ENCODE measurements around the gene NUP188. TPM values are rescaled to one million over a fixed set of nuclear protein-coding genes. Genes with fewer than 3 reads are reported as not detected.

The NUP188 gene
- total RNA-seq, 1 donor from 2014 or later = 15.9 TPM

- no peak for TF ChIP-seq CTCF (IDR thresholded peaks at IDR 0.05; ENCODE audit: borderline replicate concordance)
- DNase-seq = no peak
- Histone ChIP-seq H3K27me3 (ENCODE audit: low read depth) (no peaks in the 10 kb centered on the region), H3K4me3 (no peak overlapping the region), H3K27ac (replicated peaks) (peak overlapping the region; percentile 60), H3K36me3 (peaks cover 84% of the 10 kb centered on the region), H3K9me3 (replicated peaks) (no peaks in the 10 kb centered on the region), H3K4me1 (peaks cover 19% of the 10 kb centered on the region)
- intact Hi-C loops (cut with micrococcal nuclease) = no loop called here
These were observed 60.4 kb downstream of the NUP188 start for GRCh38 chr9:129007766-129008468.

- H3K27ac ChIP-seq (replicated peaks) = no peak overlapping the region
- DNase-seq = no peak
These were observed 61.0 kb downstream of the NUP188 start for GRCh38 chr9:129008469-129008965.

GRCh38 chr9:129008986-129009583 lies 61.6 kb downstream of the NUP188 start:
- no peak for DNase-seq
- no peak for TF ChIP-seq CTCF (IDR thresholded peaks at IDR 0.05; ENCODE audit: borderline replicate concordance)
- H3K27me3 ChIP-seq (ENCODE audit: low read depth) = no peaks in the 10 kb centered on the region
- H3K4me3 ChIP-seq = no peak overlapping the region
- H3K36me3 ChIP-seq = peaks cover 84% of the 10 kb centered on the region
- H3K9me3 ChIP-seq (replicated peaks) = no peaks in the 10 kb centered on the region
- H3K4me1 ChIP-seq = peaks cover 19% of the 10 kb centered on the region
- H3K27ac ChIP-seq (replicated peaks) = no peak overlapping the region
- intact Hi-C loops (cut with micrococcal nuclease) = no loop called here

More at GRCh38 chr9:129008469-129008965, 61.0 kb downstream of the NUP188 start:
- H3K27me3 ChIP-seq (ENCODE audit: low read depth) = no peaks in the 10 kb centered on the region
- intact Hi-C loops (cut with micrococcal nuclease) = no loop called here
- peaks cover 84% of the 10 kb centered on the region for H3K36me3 ChIP-seq
- H3K4me3 ChIP-seq = no peak overlapping the region
- H3K4me1 ChIP-seq = peaks cover 19% of the 10 kb centered on the region
- no peaks in the 10 kb centered on the region for H3K9me3 ChIP-seq (replicated peaks)
- no peak for TF ChIP-seq CTCF (IDR thresholded peaks at IDR 0.05; ENCODE audit: borderline replicate concordance)

GRCh38 chr9:129009584-129010141 lies 62.2 kb downstream of the NUP188 start:
- peaks cover 19% of the 10 kb centered on the region for H3K4me1 ChIP-seq
- TF ChIP-seq CTCF (IDR thresholded peaks at IDR 0.05; ENCODE audit: borderline replicate concordance) = no peak
- no peaks in the 10 kb centered on the region for H3K27me3 ChIP-seq (ENCODE audit: low read depth)
- H3K27ac ChIP-seq (replicated peaks) = no peak overlapping the region
- no peak overlapping the region for H3K4me3 ChIP-seq
- DNase-seq = no peak
- peaks cover 86% of the 10 kb centered on the region for H3K36me3 ChIP-seq
- intact Hi-C loops (cut with micrococcal nuclease) = no loop called here
- no peaks in the 10 kb centered on the region for H3K9me3 ChIP-seq (replicated peaks)

GRCh38 chr9:129010267-129010975 lies 62.9 kb downstream of the NUP188 start:
- H3K4me3 ChIP-seq = no peak overlapping the region
- no peaks in the 10 kb centered on the region for H3K9me3 ChIP-seq (replicated peaks)
- H3K4me1 ChIP-seq = peaks cover 19% of the 10 kb centered on the region
- DNase-seq = no peak
- peaks cover 83% of the 10 kb centered on the region for H3K36me3 ChIP-seq
- no peaks in the 10 kb centered on the region for H3K27me3 ChIP-seq (ENCODE audit: low read depth)
- intact Hi-C loops (cut with micrococcal nuclease) = no loop called here
- no peak overlapping the region for H3K27ac ChIP-seq (replicated peaks)
- no peak for TF ChIP-seq CTCF (IDR thresholded peaks at IDR 0.05; ENCODE audit: borderline replicate concordance)

Measured in left ventricle myocardium inferior (tissue), 1 donor.